Measurements from ENCODE around the gene ELOA. TPM values are rescaled to one million over a fixed set of nuclear protein-coding genes. Genes with fewer than 3 reads are reported as not detected.
"Not testable (repeated sequence)": the region's sequence is repeated elsewhere in the genome, so short reads cannot be mapped to it uniquely, and the experiment has no call there.

ELOA gene
- total RNA-seq, 3 donors from 2014 or later = 61.9 to 69.8 (median 67.1) TPM

- H3K4me3 Mint-ChIP-seq = peak overlapping the region; percentile 20
Measured at GRCh38 chr1:23720256-23720995, 22.8 kb upstream of the ELOA start.

GRCh38 chr1:23722652-23723051 is 20.6 kb upstream of the ELOA start:
- Mint-ChIP-seq H3K9me3 (no peaks in the 10 kb centered on the region), H3K36me3 (ENCODE audit: insufficient read depth) (peaks cover 6% of the 10 kb centered on the region), H3K4me1 (ENCODE audit: low read depth) (peaks cover 16% of the 10 kb centered on the region), H3K4me3 (no peak overlapping the region), H3K27me3 (ENCODE audit: low read depth) (no peaks in the 10 kb centered on the region)
- no peak for DNase-seq
- ATAC-seq = no peak

More at GRCh38 chr1:23720256-23720995, 22.8 kb upstream of the ELOA start:
- Mint-ChIP-seq H3K27me3 (ENCODE audit: low read depth) (no peaks in the 10 kb centered on the region), H3K9me3 (no peaks in the 10 kb centered on the region), H3K36me3 (ENCODE audit: insufficient read depth) (peaks cover 4% of the 10 kb centered on the region), H3K4me1 (ENCODE audit: low read depth) (peaks cover 16% of the 10 kb centered on the region)
- ATAC-seq (peak; percentile 85 to 94), DNase-seq (no peak)

GRCh38 chr1:23726686-23727085 is 16.6 kb upstream of the ELOA start:
- no peak for DNase-seq
- H3K4me1 Mint-ChIP-seq (ENCODE audit: low read depth) = peaks cover 3% of the 10 kb centered on the region
- H3K36me3 Mint-ChIP-seq (ENCODE audit: insufficient read depth) = peaks cover 5% of the 10 kb centered on the region
- H3K4me3 Mint-ChIP-seq = no peak overlapping the region
- no peak for ATAC-seq
- no peaks in the 10 kb centered on the region for H3K27me3 Mint-ChIP-seq (ENCODE audit: low read depth)
- H3K9me3 Mint-ChIP-seq = no peaks in the 10 kb centered on the region

GRCh38 chr1:23727362-23727811 is 15.9 kb upstream of the ELOA start:
- no peaks in the 10 kb centered on the region for H3K27me3 Mint-ChIP-seq (ENCODE audit: low read depth)
- H3K9me3 Mint-ChIP-seq = no peaks in the 10 kb centered on the region
- DNase-seq (no peak), ATAC-seq (no peak)
- H3K4me3 Mint-ChIP-seq = no peak overlapping the region
- H3K36me3 Mint-ChIP-seq (ENCODE audit: insufficient read depth) = peaks cover 5% of the 10 kb centered on the region
- H3K4me1 Mint-ChIP-seq (ENCODE audit: low read depth) = peaks cover 3% of the 10 kb centered on the region

GRCh38 chr1:23732363-23733224 is 10.7 kb upstream of the ELOA start:
- H3K27me3 Mint-ChIP-seq (ENCODE audit: low read depth) = no peaks in the 10 kb centered on the region
- no peaks in the 10 kb centered on the region for H3K4me1 Mint-ChIP-seq (ENCODE audit: low read depth)
- DNase-seq (no peak), ATAC-seq (no peak)
- H3K36me3 Mint-ChIP-seq (ENCODE audit: insufficient read depth) = peaks cover 3% of the 10 kb centered on the region
- H3K9me3 Mint-ChIP-seq = no peaks in the 10 kb centered on the region
- no peak overlapping the region for H3K4me3 Mint-ChIP-seq

- ATAC-seq; H3K27me3 Mint-ChIP-seq (ENCODE audit: low read depth); H3K4me1 Mint-ChIP-seq (ENCODE audit: low read depth); H3K36me3 Mint-ChIP-seq (ENCODE audit: insufficient read depth); H3K9me3 Mint-ChIP-seq; H3K4me3 Mint-ChIP-seq; DNase-seq: not testable (repeated sequence)
Measured at GRCh38 chr1:23733281-23733680, 10.0 kb upstream of the ELOA start.

- Mint-ChIP-seq H3K27me3 (ENCODE audit: low read depth) (no peaks in the 10 kb centered on the region), H3K4me3 (no peak overlapping the region), H3K36me3 (ENCODE audit: insufficient read depth) (no peaks in the 10 kb centered on the region), H3K9me3 (no peaks in the 10 kb centered on the region), H3K4me1 (ENCODE audit: low read depth) (no peaks in the 10 kb centered on the region)
- DNase-seq (no peak), ATAC-seq (peak; percentile 80 to 81)
Measured at GRCh38 chr1:23736437-23737134, 6.7 kb upstream of the ELOA start.

GRCh38 chr1:23741609-23742008 is 1.7 kb upstream of the ELOA start:
- DNase-seq (no peak), ATAC-seq (no peak)
- Mint-ChIP-seq H3K9me3 (no peaks in the 10 kb centered on the region), H3K27me3 (ENCODE audit: low read depth) (no peaks in the 10 kb centered on the region), H3K36me3 (ENCODE audit: insufficient read depth) (peaks cover 6% of the 10 kb centered on the region), H3K4me1 (ENCODE audit: low read depth) (peaks cover 29% of the 10 kb centered on the region), H3K4me3 (peak overlapping the region; percentile 92)

GRCh38 chr1:23742670-23743286 is 493 bp upstream of the ELOA start:
- Mint-ChIP-seq H3K4me3 (peak overlapping the region; percentile 92), H3K36me3 (ENCODE audit: insufficient read depth) (peaks cover 12% of the 10 kb centered on the region), H3K9me3 (no peaks in the 10 kb centered on the region), H3K27me3 (ENCODE audit: low read depth) (no peaks in the 10 kb centered on the region), H3K4me1 (ENCODE audit: low read depth) (peaks cover 40% of the 10 kb centered on the region)
- DNase-seq (peak; percentile 27), ATAC-seq (peak; percentile 51 to 53)

GRCh38 chr1:23745515-23745914 is 2.2 kb downstream of the ELOA start:
- Mint-ChIP-seq H3K9me3 (no peaks in the 10 kb centered on the region), H3K4me1 (ENCODE audit: low read depth) (peaks cover 56% of the 10 kb centered on the region), H3K4me3 (peak overlapping the region; percentile 94), H3K27me3 (ENCODE audit: low read depth) (no peaks in the 10 kb centered on the region), H3K36me3 (ENCODE audit: insufficient read depth) (peaks cover 21% of the 10 kb centered on the region)
- no peak for DNase-seq
- no peak for ATAC-seq

GRCh38 chr1:23748016-23748415 is 4.7 kb downstream of the ELOA start:
- H3K4me1 Mint-ChIP-seq (ENCODE audit: low read depth) = peaks cover 48% of the 10 kb centered on the region
- ATAC-seq (no peak), DNase-seq (no peak)
- no peaks in the 10 kb centered on the region for H3K27me3 Mint-ChIP-seq (ENCODE audit: low read depth)
- H3K4me3 Mint-ChIP-seq = no peak overlapping the region
- peaks cover 31% of the 10 kb centered on the region for H3K36me3 Mint-ChIP-seq (ENCODE audit: insufficient read depth)
- no peaks in the 10 kb centered on the region for H3K9me3 Mint-ChIP-seq

GRCh38 chr1:23751050-23751814 is 8.0 kb downstream of the ELOA start:
- H3K36me3 Mint-ChIP-seq (ENCODE audit: insufficient read depth) = peaks cover 47% of the 10 kb centered on the region
- ATAC-seq = peak; percentile 52 to 74
- H3K4me1 Mint-ChIP-seq (ENCODE audit: low read depth) = peaks cover 33% of the 10 kb centered on the region
- no peak overlapping the region for H3K4me3 Mint-ChIP-seq
- no peaks in the 10 kb centered on the region for H3K9me3 Mint-ChIP-seq
- H3K27me3 Mint-ChIP-seq (ENCODE audit: low read depth) = no peaks in the 10 kb centered on the region
- peak; percentile 11 for DNase-seq

GRCh38 chr1:23751815-23752200 is 8.5 kb downstream of the ELOA start:
- Mint-ChIP-seq H3K4me3 (no peak overlapping the region), H3K27me3 (ENCODE audit: low read depth) (no peaks in the 10 kb centered on the region), H3K36me3 (ENCODE audit: insufficient read depth) (peaks cover 48% of the 10 kb centered on the region), H3K9me3 (no peaks in the 10 kb centered on the region), H3K4me1 (ENCODE audit: low read depth) (peaks cover 29% of the 10 kb centered on the region)
- ATAC-seq = no peak
- no peak for DNase-seq
